ENCODE results near the gene SLC38A3.

SLC38A3 gene

GRCh38 chr3:50169232-50169832, 35.7 kb upstream of the SLC38A3 start:
- no peak for DNase-seq (ENCODE audit: low read depth in 2 of 2)

- no peak for DNase-seq (ENCODE audit: low read depth in 2 of 2)
Measured at GRCh38 chr3:50169858-50170257, 35.2 kb upstream of the SLC38A3 start.

- DNase-seq (ENCODE audit: low read depth in 2 of 2) = no peak
Measured at GRCh38 chr3:50170689-50171088, 34.4 kb upstream of the SLC38A3 start.

GRCh38 chr3:50171540-50172301, 33.4 kb upstream of the SLC38A3 start:
- DNase-seq (ENCODE audit: low read depth in 2 of 2) = no peak

- no peak for DNase-seq (ENCODE audit: low read depth in 2 of 2)
Measured at GRCh38 chr3:50172626-50173220, 32.3 kb upstream of the SLC38A3 start.

DNA sequence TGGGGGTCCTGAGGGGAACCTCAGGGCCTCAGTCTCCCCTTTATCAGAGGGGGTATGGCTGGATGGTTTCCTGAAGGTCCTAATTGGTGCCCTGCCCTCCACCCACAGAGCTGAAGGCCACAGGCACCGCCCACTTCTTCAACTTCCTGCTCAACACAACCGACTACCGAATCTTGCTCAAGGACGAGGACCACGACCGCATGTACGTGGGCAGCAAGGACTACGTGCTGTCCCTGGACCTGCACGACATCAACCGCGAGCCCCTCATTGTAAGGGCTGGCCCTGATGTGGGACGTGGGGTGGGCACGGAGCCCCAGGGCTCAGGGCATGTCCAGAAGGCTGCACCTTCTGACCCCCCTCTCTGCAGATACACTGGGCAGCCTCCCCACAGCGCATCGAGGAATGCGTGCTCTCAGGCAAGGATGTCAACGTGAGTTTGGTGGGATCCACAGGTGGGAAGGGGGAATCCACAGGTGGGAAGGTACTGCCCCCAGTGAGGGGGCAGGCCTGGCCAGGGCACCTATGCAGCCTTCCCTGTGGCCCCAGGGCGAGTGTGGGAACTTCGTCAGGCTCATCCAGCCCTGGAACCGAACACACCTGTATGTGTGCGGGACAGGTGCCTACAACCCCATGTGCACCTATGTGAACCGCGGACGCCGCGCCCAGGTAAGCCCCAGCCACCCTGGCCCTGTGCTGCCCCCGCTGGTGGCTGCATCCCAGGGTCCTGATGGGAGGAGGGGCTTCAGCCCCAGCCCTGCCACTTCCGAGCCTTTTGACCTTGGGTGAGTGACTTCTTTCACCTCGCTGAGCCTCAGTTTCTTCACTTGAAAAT, 31.2 kb upstream of the SLC38A3 start:
- DNase-seq (ENCODE audit: low read depth in 2 of 2) = no peak

- DNase-seq (ENCODE audit: low read depth in 2 of 2) = no peak
Measured at GRCh38 chr3:50174517-50174895, 30.6 kb upstream of the SLC38A3 start.

GRCh38 chr3:50174947-50175524, 30.0 kb upstream of the SLC38A3 start:
- DNase-seq (ENCODE audit: low read depth in 2 of 2) = no peak

DNA sequence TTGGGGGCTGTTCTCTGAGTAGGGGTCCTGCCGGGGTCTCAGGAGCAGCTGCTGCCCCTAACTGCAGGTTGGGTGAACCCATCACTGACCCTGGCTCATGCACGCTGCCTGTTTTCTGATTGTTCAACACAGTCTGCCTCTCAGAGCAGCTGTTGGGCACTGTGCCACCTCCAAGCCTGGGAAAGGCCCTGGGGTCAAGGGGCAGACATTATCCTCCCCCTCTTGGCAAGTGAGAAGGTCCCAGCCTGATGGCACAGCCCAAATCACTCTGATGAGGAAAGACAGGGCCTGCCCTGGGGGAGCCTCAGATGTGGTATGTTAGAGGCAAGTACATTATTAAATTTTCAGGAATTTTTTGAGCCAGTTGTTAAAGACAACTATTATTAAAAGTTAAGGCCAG, 27.7 kb upstream of the SLC38A3 start:
- no peak for DNase-seq (ENCODE audit: low read depth in 2 of 2)

DNA sequence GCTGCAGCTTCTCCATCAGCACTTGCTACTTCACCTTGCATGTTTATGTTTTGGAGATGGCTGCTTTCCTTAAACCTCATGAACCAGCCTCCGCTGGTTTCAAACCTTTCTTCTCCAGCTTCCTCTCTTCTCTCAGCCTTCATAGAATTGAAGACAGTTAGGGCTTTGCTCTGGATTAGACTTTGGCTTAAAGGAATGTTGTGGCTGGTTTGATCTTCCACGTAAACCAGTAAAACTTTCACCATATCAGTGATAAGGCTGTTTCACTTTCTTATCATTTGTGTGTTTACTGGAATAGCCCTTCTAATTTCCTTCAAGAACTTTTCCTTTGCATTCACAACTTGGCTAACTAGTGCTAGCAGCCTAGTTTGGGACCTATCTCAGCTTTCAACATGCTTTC, 25.4 kb upstream of the SLC38A3 start:
- no peak for DNase-seq (ENCODE audit: low read depth in 2 of 2)

DNA sequence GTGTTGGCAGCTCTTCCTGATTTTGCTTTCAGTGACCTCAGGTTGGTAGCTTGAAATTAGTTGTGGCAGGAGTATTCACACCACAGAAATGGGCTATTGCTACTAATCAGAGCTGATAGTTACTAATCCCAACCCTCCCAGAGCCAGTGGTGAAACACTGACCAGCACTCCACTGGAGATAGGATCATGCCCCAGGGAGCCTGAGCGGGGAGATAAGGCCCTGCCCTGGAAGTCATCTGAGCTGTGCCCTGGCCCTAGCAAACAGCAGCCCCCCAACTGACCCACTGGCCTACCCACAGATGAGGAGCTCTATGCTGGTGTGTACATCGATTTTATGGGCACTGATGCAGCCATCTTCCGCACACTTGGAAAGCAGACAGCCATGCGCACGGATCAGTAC, 23.1 kb upstream of the SLC38A3 start:
- DNase-seq (ENCODE audit: low read depth in 2 of 2) = no peak

DNA sequence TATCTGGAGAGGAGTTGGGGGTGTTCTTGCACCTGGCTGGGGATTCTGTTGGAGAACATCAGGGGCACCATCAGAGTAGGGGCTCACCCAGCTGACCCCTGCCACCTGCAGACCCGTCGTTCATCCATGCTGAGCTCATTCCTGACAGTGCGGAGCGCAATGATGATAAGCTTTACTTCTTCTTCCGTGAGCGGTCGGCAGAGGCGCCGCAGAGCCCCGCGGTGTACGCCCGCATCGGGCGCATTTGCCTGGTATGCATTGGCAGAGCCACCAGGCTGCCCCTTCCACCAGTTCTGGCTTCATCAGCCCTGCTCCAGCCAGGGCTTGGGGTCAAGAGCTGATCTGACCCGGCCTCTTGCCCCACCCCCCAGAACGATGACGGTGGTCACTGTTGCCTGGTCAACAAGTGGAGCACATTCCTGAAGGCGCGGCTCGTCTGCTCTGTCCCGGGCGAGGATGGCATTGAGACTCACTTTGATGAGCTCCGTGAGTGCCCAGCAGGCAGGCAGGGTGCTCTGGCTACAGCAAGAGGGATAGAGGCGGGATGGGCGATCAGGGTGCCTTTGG, 22.5 kb upstream of the SLC38A3 start:
- DNase-seq (ENCODE audit: low read depth in 2 of 2) = no peak

GRCh38 chr3:50183755-50184154, 21.3 kb upstream of the SLC38A3 start:
- DNase-seq (ENCODE audit: low read depth in 2 of 2) = no peak

DNA sequence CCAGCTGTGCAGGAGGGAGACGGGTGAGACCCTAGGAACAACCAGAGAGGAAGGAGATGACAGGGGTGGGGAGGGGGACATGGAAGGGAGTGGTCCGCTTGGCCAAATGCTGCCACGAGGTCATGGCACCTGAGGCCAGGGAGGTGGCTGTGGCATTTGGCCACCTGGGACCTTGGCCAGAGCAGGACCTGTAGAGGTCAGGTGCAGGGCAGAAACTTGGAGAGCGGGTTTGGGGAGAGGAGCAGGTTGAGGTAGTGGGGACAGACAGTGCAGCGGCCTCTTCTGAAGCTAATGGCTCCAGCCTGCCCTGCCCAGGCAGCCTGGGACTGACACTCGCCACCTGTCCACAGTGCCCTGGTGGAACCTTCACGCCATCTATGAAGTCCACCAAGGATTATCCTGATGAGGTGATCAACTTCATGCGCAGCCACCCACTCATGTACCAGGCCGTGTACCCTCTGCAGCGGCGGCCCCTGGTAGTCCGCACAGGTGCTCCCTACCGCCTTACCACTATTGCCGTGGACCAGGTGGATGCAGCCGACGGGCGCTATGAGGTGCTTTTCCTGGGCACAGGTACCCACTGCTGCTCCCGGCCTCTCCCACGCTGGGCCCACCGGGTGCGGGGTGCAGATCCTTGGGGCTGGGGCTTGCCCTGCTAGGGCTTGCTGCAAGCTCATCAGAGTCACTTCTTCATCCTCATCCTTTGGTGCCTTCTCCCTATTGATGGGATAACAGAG, 20.7 kb upstream of the SLC38A3 start:
- DNase-seq (ENCODE audit: low read depth in 2 of 2) = no peak

DNA sequence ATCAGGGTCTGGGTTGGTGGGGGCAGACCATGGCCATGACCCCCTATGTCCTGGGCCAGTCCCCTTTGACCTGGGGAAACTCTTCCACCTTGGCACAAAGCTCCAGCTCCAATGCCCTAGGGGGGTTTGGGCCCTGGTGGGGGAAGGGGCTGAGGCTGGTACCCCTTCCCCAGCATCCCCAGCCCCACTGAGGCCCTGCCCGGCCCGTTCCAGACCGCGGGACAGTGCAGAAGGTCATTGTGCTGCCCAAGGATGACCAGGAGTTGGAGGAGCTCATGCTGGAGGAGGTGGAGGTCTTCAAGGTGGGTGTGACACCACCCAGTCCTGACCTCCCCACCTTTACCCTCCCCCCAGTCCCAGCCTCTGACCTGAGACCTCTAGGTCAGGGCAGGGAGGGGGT, 19.8 kb upstream of the SLC38A3 start:
- DNase-seq (ENCODE audit: low read depth in 2 of 2) = no peak

GRCh38 chr3:50186096-50186495, 19.0 kb upstream of the SLC38A3 start:
- no peak for DNase-seq (ENCODE audit: low read depth in 2 of 2)

GRCh38 chr3:50187750-50188149, 17.3 kb upstream of the SLC38A3 start:
- DNase-seq (ENCODE audit: low read depth in 2 of 2) = no peak

DNA sequence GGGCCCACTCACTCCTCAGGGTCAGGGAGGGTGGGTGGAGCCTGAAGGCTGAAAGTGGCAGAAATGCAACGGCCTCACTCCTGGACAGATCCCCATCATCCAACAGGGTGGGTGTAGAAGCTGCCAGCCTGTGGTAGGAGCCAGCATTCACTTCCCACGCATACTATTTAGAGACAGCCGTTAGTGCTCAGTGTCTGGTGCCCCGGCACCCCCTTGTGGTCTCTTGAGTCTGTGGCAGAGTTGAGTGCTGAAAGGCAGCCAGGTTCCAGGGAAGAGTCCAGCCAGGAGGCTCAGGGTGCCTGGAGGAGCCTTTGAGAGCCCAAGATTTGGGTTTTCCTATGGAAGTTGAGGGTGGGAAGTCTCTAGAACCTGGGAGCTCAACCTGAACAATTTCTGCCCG, 15.8 kb upstream of the SLC38A3 start:
- DNase-seq (ENCODE audit: low read depth in 2 of 2) = no peak

- DNase-seq (ENCODE audit: low read depth in 2 of 2) = no peak
Measured at GRCh38 chr3:50189989-50190388, 15.1 kb upstream of the SLC38A3 start.

- DNase-seq (ENCODE audit: low read depth in 2 of 2) = no peak
Measured at GRCh38 chr3:50190936-50191660, 14.0 kb upstream of the SLC38A3 start, which contains the start of gene GNAT1. GNAT1 (plus strand) TSS chr3:50191610; CDS start chr3:50191726, 116 bp downstream.
